GM13976 (cell line): Measurements from ENCODE around the gene CTSD.
"Not testable (repeated sequence)": the region's sequence is repeated elsewhere in the genome, so short reads cannot be mapped to it uniquely, and the experiment has no call there.

Experiments used
- DNase-seq: peaks from one replicate; pipeline ENCODE4 v3.0.0; 2012; ENCODE audit warnings: low spot score
- in situ Hi-C: fragments of 300-500 bp; cut with MboI; formaldehyde crosslinking; loops from one replicate; pipeline ENCODE4 v1.12.0; 2022; ENCODE audit warnings: low sequenced_read_pairs, mixed read lengths, inconsistent platforms; ENCODE audit not compliant: unreplicated experiment
- TF ChIP-seq, protein P1 (sequence below): IDR thresholded peaks from 2 replicates; pipeline ENCODE4 v1.5.1; 2012; ENCODE audit warnings: borderline replicate concordance, mild to moderate bottlenecking; ENCODE audit not compliant: insufficient read depth; ENCODE audit errors: extremely low read depth, missing control alignments, control extremely low read depth

CTSD gene

DNA sequence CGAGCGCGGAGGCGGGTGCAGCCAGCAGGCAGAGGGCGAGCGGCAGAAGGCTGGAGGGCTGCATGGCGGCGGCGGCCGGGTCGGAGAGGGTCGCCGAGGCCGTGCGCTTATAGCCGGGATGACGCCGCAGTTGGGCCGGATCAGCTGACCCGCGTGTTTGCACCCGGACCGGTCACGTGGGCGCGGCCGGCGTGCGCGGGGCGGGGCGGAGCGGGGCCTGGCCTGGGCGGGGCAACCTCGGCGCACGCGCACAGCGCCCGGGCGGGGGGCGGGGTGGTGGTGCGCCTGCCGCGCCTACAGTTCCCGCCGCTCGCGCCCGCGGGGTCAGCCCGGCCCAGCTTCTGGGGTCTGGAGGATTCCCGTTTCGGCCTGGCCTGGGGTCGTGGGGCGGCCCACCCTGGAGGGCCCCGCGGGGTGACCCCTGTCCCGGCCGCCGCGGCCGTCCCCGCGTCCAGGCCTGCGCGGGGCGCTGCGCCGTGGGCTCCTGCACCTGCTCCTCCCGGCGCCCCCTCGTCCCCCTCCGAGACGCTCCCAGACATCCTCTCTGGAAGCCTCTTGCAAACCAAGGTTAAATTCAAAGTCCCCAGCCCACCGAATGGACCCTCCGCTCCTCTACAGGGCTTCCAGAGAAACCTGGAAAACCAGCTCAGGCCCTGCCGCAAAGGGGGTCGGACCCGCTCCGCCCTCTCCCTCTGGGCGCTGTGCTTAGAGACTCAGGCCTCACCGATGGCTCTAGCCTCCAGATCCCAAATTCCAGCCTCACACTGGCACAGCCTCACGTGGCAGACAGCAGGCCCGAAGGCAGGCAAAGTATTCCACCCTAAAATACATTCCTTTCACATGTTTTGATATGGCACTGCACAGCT, at the start of gene CTSD:
CTSD (minus strand) TSS at position 132 of the 866 bp plus-strand sequence; CDS start at position 64, 68 bp downstream.
- TF ChIP-seq, protein P1, sequence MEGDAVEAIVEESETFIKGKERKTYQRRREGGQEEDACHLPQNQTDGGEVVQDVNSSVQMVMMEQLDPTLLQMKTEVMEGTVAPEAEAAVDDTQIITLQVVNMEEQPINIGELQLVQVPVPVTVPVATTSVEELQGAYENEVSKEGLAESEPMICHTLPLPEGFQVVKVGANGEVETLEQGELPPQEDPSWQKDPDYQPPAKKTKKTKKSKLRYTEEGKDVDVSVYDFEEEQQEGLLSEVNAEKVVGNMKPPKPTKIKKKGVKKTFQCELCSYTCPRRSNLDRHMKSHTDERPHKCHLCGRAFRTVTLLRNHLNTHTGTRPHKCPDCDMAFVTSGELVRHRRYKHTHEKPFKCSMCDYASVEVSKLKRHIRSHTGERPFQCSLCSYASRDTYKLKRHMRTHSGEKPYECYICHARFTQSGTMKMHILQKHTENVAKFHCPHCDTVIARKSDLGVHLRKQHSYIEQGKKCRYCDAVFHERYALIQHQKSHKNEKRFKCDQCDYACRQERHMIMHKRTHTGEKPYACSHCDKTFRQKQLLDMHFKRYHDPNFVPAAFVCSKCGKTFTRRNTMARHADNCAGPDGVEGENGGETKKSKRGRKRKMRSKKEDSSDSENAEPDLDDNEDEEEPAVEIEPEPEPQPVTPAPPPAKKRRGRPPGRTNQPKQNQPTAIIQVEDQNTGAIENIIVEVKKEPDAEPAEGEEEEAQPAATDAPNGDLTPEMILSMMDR = no peak
- peak; percentile 99 for DNase-seq
- in situ Hi-C loops = no loop called here

DNA sequence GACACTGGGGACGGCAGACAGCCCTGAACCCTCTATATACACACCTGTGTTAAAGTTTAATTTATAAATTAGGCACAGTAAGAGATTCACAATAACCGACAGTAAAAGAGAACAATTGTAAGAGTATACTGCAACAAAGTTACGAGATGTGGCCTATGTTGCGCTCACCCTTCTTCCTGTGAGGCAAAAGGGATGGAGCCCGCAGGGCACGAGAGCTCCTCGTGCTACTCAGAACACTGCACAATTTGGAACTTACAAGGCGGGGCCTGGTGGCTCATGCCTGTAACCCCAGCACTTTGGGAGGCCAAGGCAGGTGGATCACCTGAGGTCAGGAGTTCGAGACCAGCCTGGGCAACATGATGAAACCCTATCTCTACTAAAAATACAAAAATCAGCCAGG, 49.6 kb upstream of the CTSD start:
- in situ Hi-C loops = loop anchor here (10.0 kb wide), 1 partner anchor 119 kb away; the partner anchor contains the start of gene KRTAP5-6
- DNase-seq = not testable (repeated sequence)

DNA sequence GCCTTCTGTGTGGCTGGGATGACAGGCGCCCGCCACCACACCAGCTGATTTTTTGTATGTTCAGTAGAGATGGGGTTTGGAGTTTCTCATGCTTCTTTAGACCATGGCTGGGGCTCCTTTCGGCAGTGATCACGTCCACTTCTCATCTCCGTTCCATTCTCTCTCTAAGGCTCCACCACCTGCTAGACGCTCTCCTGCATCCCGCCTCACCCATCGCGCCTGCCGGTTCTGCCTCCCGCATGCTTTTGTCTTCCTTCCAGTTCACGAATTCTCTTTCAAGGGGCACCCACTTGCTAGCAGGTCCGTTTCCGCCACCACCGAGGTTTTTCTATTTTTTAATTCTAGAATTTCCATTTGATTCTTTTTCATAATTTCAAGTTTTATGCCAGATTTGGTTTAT, 49.1 kb upstream of the CTSD start:
- TF ChIP-seq, protein P1 = no peak
- DNase-seq = no peak
- in situ Hi-C loops = loop anchor here (10.0 kb wide), 1 partner anchor 118 kb away; the partner anchor contains the start of gene KRTAP5-6

DNA sequence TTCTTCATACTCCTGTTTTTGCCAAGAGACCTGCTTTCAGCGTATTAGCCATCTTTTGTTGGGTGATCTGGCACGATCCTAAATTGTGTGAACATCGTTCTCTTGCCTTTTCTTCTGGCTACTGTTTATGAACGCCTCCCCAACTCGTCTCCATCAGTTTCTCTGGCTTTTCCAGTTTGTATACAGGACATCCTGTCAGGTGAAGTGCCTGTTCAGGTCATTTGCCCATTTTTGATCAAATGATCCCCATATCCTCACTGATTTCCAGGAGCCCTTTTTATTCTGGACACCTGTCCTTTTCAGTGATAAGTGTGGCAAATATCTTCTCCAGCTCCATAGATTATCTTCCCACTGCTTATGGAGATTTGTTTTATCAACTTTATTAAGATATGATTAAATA, 48.5 kb upstream of the CTSD start:
- in situ Hi-C loops = loop anchor here (10.0 kb wide), 1 partner anchor 117 kb away; the partner anchor contains the start of gene KRTAP5-6
- DNase-seq = no peak
- TF ChIP-seq, protein P1 = no peak

DNA sequence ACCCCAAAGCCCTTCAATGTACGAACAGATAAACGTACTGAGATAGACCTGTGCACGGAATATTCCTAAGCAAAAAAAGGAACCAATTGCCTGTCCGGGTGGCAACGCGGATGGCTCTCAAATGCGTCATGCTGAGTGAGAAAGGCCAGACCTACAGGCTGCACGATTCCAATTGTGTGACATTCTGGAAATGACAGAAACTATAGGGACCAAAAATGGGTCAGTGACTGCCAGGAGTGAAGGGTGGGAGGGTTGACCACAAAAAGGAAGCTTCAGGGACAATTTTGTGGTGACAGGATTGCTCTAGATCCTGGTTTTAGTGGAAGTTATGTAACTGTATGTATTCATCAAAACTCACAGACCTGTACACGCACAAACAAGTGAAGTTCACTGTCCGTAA, 47.0 kb upstream of the CTSD start:
- no peak for DNase-seq
- in situ Hi-C loops = loop anchor here (10.0 kb wide), 1 partner anchor 116 kb away; the partner anchor contains the start of gene KRTAP5-6
- TF ChIP-seq, protein P1 = no peak

DNA sequence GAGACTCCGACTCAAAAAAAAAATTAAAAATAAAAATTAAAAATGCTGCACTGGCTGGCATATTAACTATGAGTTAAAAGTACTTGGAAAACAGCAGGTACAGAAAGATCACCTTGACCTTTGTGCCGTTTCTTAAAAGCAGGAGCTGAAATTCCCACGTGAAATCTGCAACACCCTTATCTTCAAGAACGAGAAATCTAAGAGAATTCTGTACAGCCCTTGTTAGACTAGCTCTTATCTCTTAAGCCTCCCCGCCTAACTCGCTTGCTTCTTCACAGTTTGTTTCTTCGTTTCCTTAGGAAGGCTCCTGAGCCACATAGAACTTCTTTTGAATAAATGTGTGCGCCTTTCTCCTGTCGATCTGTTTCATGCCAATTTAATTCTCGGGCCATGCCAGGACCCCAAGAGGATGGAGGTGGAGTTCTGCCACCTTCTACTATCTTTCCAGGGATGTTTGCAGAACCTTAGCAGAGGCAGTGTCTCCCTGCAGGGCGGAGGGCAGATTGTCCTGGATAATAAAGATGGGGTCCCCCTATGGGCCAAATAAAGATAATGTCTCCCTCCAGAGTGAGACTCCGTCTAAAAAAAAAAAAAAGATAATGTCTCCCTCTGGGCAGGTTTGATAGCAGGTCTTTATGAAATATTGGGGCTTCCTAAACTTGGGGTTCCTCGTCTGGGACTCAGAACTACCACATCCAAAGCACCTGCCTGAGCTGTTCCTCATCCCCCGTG, 43.7 kb upstream of the CTSD start:
- in situ Hi-C loops = no loop called here
- no peak for DNase-seq
- TF ChIP-seq, protein P1 = no peak
